Skeletal muscle cell (primary cell): ENCODE results near the gene GPR68.
"Not testable (repeated sequence)": the region's sequence is repeated elsewhere in the genome, so short reads cannot be mapped to it uniquely, and the experiment has no call there.

Experiments
- DNase-seq: peaks from one replicate; pipeline ENCODE4 v3.0.0-alpha.2; 2010; ENCODE audit warnings: low read depth
- H3K4me3 ChIP-seq: 2 replicates; pipeline ENCODE4 v1.5.1; 2011; ENCODE audit warnings: low read depth, mild to moderate bottlenecking, control low read depth, low read length, moderate library complexity

The GPR68 gene

GRCh38 chr14:91273885-91274273, 29.4 kb upstream of the GPR68 start:
- H3K4me3 ChIP-seq, result no peak overlapping the region
- DNase-seq, result no peak

- no peak overlapping the region for H3K4me3 ChIP-seq
Observed at GRCh38 chr14:91273273-91273884, 28.9 kb upstream of the GPR68 start.

GRCh38 chr14:91272341-91273272, 28.1 kb upstream of the GPR68 start:
- DNase-seq, result no peak
- H3K4me3 ChIP-seq, result no peak overlapping the region

More at GRCh38 chr14:91273273-91273884, 28.9 kb upstream of the GPR68 start:
- DNase-seq, result no peak

GRCh38 chr14:91271639-91272038, 27.1 kb upstream of the GPR68 start:
- no peak for DNase-seq
- no peak overlapping the region for H3K4me3 ChIP-seq

- no peak overlapping the region for H3K4me3 ChIP-seq
- no peak for DNase-seq
Observed at GRCh38 chr14:91270619-91271018, 26.1 kb upstream of the GPR68 start.

- H3K4me3 ChIP-seq, result no peak overlapping the region
- DNase-seq, result no peak
Observed at GRCh38 chr14:91270188-91270587, 25.7 kb upstream of the GPR68 start.

- no peak overlapping the region for H3K4me3 ChIP-seq
- no peak for DNase-seq
Observed at GRCh38 chr14:91269076-91269991, 24.8 kb upstream of the GPR68 start.

GRCh38 chr14:91267965-91268437, 23.5 kb upstream of the GPR68 start:
- no peak overlapping the region for H3K4me3 ChIP-seq

GRCh38 chr14:91266276-91266675, 21.8 kb upstream of the GPR68 start:
- H3K4me3 ChIP-seq, DNase-seq: not testable (repeated sequence)

More at GRCh38 chr14:91267965-91268437, 23.5 kb upstream of the GPR68 start:
- DNase-seq, result no peak

GRCh38 chr14:91265404-91265803, 20.9 kb upstream of the GPR68 start:
- DNase-seq, result no peak
- no peak overlapping the region for H3K4me3 ChIP-seq

GRCh38 chr14:91264151-91265150, 19.9 kb upstream of the GPR68 start:
- DNase-seq, result no peak
- H3K4me3 ChIP-seq, result peak overlapping the region; percentile 31

- DNase-seq, result no peak
Observed at GRCh38 chr14:91263329-91263728, 18.8 kb upstream of the GPR68 start.

GRCh38 chr14:91261986-91262549, 17.6 kb upstream of the GPR68 start:
- H3K4me3 ChIP-seq, result no peak overlapping the region
- DNase-seq, result no peak

More at GRCh38 chr14:91263329-91263728, 18.8 kb upstream of the GPR68 start:
- H3K4me3 ChIP-seq, result no peak overlapping the region

- DNase-seq, result no peak
- H3K4me3 ChIP-seq, result no peak overlapping the region
Observed at GRCh38 chr14:91261115-91261514, 16.6 kb upstream of the GPR68 start.

- no peak for DNase-seq
- H3K4me3 ChIP-seq, result no peak overlapping the region
Observed at GRCh38 chr14:91258876-91259275, 14.4 kb upstream of the GPR68 start.

GRCh38 chr14:91258011-91258618, 13.6 kb upstream of the GPR68 start:
- peak; percentile 57 for DNase-seq
- no peak overlapping the region for H3K4me3 ChIP-seq

GRCh38 chr14:91257328-91258010, 13.0 kb upstream of the GPR68 start:
- no peak for DNase-seq
- H3K4me3 ChIP-seq, result no peak overlapping the region
